Retina (tissue), 1 donor: ENCODE data around the gene FLYWCH1.

Experiments
- DNase-seq: peaks from one replicate; pipeline ENCODE4 v3.0.0-alpha.2; 2016

The FLYWCH1 gene

DNA sequence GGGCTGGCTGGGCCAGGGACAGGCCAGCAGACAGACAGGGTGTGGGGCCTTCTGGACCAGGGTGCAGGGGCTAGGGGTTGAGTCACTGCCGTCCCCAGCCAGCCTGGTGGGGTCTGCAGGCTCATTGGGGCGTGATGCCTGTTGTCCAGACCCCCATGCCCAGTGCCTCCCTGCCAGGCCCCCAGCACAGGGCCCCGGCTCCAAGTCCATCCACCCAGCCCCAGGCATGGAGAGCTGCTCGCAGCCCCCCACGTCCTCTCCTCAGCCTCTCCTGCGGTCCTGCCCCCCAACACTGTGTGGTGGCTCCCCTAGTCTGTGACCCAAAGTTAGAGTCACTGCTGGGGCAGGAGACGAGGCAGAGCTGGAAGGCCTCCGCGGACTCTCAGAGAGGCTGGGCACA lies 75.6 kb downstream of the FLYWCH1 start:
- DNase-seq, result no peak

DNA sequence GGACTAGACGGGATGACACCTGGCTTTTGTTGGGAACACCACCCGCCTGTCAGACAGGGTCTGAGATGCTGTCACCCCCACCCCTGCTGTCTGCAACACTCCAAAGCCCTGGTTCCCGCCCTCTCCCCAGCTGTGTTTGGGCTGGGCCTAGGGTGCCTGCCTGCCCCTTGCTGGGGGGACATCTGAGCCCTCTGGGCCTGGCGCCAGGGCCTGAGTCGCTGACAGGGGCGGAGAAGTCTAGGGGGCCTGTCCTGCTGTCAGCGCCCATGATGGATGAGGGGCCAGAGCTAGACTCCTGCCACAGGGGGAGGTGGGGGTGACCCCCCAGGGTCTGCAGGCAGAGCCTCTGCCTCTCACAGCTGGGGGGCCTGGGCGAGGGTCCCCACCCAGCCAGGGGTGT lies 76.1 kb downstream of the FLYWCH1 start:
- no peak for DNase-seq

DNA sequence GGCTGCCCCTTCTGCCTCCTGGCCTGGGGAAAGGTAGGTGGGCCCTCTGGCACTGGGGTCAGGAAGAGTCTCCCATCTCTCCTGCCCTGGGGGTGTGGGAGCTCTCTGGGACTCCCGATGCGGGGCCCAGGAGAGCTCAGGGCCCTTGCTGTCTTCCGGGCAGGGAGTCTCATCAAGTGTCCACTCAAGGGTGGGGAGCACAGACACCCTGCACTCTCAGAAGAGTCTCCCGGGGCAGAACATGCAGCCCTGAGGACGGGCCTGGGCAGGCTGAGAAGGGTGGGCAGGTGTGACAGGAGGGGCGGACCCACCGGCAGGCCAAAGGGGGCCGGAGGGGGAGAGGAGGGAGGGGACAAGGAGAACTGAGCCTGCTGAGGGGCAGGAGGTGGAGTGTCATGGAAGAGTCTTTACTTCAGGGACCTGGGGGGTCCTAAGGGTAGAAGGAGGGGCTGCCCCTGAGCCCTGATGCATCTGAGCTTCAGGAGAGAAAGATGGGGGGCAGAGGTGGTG lies 76.9 kb downstream of the FLYWCH1 start:
- DNase-seq, result no peak

DNA sequence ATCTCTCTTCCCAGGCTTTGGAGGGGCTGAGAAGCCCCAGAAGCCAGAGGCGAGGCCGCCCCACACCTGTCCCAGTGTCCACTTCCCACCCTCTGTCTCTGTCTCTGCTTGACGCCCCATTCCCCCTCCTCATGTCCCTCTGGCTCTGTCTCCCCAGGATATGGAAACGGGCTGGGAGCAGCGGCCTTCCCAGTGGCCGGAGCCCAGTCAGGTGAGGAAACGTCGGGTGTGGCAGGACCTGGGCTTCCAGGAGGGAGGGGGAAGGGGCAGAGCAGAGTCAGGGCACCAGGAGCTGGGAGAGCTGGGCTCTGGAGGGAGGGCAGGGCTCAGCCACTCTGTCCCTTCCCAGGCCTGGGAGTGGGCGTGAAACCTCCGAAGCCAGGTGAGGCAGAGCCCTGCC lies 79.2 kb downstream of the FLYWCH1 start:
- DNase-seq, result no peak

DNA sequence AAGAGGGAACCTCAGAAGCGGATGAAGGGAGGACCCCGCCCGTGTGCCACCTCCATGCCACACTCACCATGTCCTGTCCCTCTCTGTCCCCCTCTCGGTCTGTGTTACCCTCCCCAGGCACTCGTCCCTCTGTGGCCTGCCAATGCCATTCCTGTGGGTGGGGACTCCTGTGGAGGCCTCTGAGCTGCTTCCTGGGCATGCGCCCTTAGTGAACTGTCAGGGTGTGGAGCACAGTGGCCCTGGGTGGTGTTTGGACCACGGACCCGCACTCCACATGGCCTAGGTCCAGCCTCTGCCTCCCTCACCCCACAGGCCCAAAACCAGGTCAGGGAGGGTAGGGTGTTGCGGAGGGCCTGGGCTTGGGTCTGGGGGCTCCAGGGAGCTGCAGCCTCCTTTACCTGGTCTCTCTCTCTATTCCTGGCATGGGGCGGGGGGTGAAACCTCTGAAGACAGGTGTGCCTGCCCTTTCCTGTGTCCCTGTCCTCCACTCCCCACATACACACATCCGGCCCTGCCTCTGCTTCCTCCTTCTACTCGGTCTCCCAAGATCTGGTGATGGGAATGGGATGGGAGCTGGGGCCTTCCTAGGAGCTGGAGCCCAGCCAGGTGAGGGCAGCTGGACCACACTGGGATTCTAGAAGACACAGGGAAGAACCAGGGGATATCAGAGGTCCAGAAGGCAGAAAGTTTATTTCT lies 80.0 kb downstream of the FLYWCH1 start:
- no peak for DNase-seq

DNA sequence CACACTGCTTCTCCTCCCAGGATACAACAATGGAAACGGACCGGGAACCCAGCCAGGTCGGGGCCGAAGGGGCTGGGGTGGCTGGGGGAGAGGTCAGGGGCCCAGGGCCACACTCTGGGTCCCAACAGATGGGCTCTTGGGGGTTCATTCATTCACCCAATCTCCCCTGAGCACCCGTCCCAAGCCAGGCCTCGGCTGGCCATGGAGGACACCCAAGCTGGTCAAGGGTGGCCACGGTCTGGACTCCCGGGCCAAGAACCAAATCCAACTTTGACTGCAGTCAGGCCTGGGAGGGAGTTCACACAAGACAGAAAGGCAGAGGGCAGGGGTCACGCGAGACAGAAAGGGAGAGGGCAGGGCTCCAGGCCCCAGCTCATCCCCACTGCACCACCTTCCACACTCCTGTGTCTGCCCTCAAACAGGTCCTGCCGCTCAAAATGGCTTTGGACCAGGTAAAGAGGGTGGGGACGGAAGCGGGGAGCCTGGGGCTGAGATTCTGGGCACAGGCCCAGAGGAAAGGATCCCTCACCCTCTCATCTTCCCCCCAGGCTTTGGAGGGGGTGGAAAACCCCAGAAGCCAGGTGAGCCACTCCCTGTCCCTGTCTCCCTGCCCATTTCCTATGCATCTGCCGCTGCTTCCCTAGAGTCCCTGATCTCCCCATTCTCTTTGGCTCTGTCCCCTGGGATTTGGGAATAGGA lies 80.8 kb downstream of the FLYWCH1 start:
- no peak for DNase-seq

DNA sequence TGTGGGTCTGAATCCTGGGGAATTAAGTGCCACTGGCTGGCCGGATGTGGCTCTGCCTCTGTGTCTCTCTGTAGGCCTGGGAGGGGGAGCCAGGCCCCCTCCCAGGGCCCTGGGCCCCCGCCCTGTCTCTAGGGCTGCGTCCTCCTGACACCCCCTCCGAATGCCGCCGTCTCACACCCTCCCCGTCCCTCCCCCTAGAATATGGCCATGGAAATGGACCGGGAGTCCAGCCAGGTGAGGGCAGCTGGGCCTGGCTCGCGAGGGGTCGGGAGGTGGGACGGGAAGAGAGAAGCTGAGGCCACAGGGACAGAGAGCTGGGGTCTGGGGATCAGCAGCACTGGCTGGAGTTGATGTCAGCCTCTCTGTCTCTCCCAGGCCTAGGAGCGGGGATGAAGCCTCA lies 84.6 kb downstream of the FLYWCH1 start:
- DNase-seq, result no peak

DNA sequence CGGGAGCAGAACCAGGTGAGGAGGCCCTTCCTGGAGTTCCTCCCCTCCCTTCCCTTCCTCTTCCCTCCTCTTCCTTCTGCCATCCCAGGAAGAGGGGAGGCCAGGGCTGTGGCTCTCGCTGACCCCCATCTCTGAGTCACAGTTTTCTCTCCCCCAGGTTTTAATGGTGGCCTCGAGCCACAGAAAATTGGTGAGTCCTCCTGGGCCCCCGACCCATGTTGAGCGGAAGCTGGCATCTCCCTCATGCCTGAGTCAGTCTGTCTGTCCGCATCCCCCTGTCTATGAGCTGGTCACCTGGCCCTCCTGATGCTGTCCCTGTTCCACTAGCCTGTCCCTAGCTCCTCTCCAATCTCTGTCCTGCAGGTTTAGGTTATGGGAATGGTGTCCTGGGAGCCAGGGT lies 88.2 kb downstream of the FLYWCH1 start:
- no peak for DNase-seq

DNA sequence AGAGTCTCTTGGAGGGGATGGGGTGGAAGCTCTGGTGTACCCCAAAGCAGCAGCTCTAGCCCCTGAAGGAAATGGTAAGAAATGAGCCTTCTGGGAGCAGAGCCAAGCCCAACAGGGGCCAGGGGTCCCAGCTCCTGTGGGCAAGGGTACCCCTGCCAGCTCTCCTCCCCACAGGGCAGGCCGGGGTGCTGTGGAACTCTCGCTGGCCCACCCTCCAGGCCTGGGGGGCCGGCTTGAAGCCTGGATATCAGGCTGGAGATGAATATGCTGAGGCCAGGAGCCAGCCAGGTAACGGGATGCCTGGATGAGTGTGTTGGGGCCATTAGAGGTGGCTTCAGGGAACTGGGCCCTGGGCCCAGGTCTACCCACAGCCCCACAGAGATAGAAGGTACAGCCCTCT lies 88.8 kb downstream of the FLYWCH1 start:
- DNase-seq, result no peak
